ENCODE data around the gene DOCK8. TPM values are rescaled to one million over a fixed set of nuclear protein-coding genes. Genes with fewer than 3 reads are reported as not detected.

DOCK8 gene
- total RNA-seq, 1 experiment from 2014 or later = 0.37 TPM

- DNase-seq (ENCODE audit: low read depth, low spot score) = no peak
- no peak overlapping the region for H3K4me2 ChIP-seq (ENCODE audit: low read length)
- H3K9me2 ChIP-seq (ENCODE audit: insufficient read depth) = no peaks in the 10 kb centered on the region
- H3K79me2 ChIP-seq (ENCODE audit: insufficient read depth, low read length) = no peaks in the 10 kb centered on the region
- no peaks in the 10 kb centered on the region for H3K4me1 ChIP-seq (ENCODE audit: control insufficient read depth in 1 of 2, insufficient read depth in 2 of 2, low read length in 2 of 2)
- no peak for ATAC-seq
- no peaks in the 10 kb centered on the region for H3K36me3 ChIP-seq (ENCODE audit: control insufficient read depth in 1 of 2, insufficient read depth in 2 of 2, low read length in 2 of 2)
- H4K20me1 ChIP-seq (ENCODE audit: insufficient read depth) = no peaks in the 10 kb centered on the region
- RAD21 ChIA-PET (ENCODE audit: low non-redundant PET in 1 of 2, low total read pairs in 2 of 2, uncharacterized antibody in 2 of 2, unreplicated experiment in 2 of 2) = no interaction called here
- H3K27ac ChIP-seq (ENCODE audit: low read depth, low read length) = no peak overlapping the region
- H3K9ac ChIP-seq (ENCODE audit: low read length) = no peak overlapping the region
- H3K27me3 ChIP-seq (ENCODE audit: insufficient read depth, low read length) = 0 out of 2 replicates have a peak, but pooled peaks cover 5% of the 10 kb centered on the region
- no peak overlapping the region for H2AFZ ChIP-seq (ENCODE audit: low read depth, low read length, poor library complexity, severe bottlenecking)
- POLR2A ChIA-PET = no interaction called here
- BruUV-seq (replicated peaks) = no TSS peak
- intact Hi-C loops (cut with micrococcal nuclease) = no loop called here
- no peak overlapping the region for H3K4me3 ChIP-seq (replicated peaks in 1 of 2; ENCODE audit: low read depth in 1 of 2, low read length in 2 of 2)
- no peak for TF ChIP-seq POLR2A (IDR thresholded peaks at IDR 0.05; ENCODE audit: borderline replicate concordance, extremely low read depth, insufficient read depth, insufficient read length)
- no peak for TF ChIP-seq EGR1 (IDR thresholded peaks at IDR 0.05; ENCODE audit: low read depth)
- no peak for TF ChIP-seq FOSL1 (IDR thresholded peaks at IDR 0.05; ENCODE audit: low read depth)
- no peak for TF ChIP-seq CEBPB (IDR thresholded peaks at IDR 0.05; ENCODE audit: low read depth)
- TF ChIP-seq SIN3A (IDR thresholded peaks at IDR 0.05; ENCODE audit: low read depth) = no peak
- no peak for TF ChIP-seq POLR2AphosphoS5 (IDR thresholded peaks at IDR 0.05; ENCODE audit: low read depth, low read length)
- TF ChIP-seq JUND (IDR thresholded peaks at IDR 0.05) = no peak
- TF ChIP-seq ZFX (IDR thresholded peaks at IDR 0.05) = no peak
- TF ChIP-seq, protein P1, sequence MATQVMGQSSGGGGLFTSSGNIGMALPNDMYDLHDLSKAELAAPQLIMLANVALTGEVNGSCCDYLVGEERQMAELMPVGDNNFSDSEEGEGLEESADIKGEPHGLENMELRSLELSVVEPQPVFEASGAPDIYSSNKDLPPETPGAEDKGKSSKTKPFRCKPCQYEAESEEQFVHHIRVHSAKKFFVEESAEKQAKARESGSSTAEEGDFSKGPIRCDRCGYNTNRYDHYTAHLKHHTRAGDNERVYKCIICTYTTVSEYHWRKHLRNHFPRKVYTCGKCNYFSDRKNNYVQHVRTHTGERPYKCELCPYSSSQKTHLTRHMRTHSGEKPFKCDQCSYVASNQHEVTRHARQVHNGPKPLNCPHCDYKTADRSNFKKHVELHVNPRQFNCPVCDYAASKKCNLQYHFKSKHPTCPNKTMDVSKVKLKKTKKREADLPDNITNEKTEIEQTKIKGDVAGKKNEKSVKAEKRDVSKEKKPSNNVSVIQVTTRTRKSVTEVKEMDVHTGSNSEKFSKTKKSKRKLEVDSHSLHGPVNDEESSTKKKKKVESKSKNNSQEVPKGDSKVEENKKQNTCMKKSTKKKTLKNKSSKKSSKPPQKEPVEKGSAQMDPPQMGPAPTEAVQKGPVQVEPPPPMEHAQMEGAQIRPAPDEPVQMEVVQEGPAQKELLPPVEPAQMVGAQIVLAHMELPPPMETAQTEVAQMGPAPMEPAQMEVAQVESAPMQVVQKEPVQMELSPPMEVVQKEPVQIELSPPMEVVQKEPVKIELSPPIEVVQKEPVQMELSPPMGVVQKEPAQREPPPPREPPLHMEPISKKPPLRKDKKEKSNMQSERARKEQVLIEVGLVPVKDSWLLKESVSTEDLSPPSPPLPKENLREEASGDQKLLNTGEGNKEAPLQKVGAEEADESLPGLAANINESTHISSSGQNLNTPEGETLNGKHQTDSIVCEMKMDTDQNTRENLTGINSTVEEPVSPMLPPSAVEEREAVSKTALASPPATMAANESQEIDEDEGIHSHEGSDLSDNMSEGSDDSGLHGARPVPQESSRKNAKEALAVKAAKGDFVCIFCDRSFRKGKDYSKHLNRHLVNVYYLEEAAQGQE (IDR thresholded peaks at IDR 0.05; ENCODE audit: low read depth) = no peak
- no peak for TF ChIP-seq SRF (IDR thresholded peaks at IDR 0.05; ENCODE audit: low read depth)
- TF ChIP-seq EZH2phosphoT487 (IDR thresholded peaks at IDR 0.05; ENCODE audit: borderline replicate concordance) = no peak
- no peak for TF ChIP-seq ZNF274 (IDR thresholded peaks at IDR 0.05; ENCODE audit: low read depth, low read length)
- TF ChIP-seq, protein P2, sequence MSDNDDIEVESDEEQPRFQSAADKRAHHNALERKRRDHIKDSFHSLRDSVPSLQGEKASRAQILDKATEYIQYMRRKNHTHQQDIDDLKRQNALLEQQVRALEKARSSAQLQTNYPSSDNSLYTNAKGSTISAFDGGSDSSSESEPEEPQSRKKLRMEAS (IDR thresholded peaks at IDR 0.05) = no peak
- TF ChIP-seq YY1 (IDR thresholded peaks at IDR 0.05; ENCODE audit: extremely low read depth, insufficient replicate concordance, low read depth, low read length) = no peak
- CTCF ChIA-PET = no interaction called here
- H3K9me3 ChIP-seq (ENCODE audit: control insufficient read depth in 1 of 2, insufficient read depth in 1 of 2, low read depth in 1 of 2, low read length in 2 of 2) = no peaks in the 10 kb centered on the region
Measured at GRCh38 chr9:441126-441525, 226.5 kb downstream of the DOCK8 start.

All from HCT116 (cell line).